GDM1 (cell line): ENCODE results near the gene PLEKHD1.
"Not testable (repeated sequence)": the region's sequence is repeated elsewhere in the genome, so short reads cannot be mapped to it uniquely, and the experiment has no call there.

Experiments used
- DNase-seq: peaks from one replicate; lab custom pipeline; 2025; lab: John Stamatoyannopoulos, UW

PLEKHD1 gene

DNA sequence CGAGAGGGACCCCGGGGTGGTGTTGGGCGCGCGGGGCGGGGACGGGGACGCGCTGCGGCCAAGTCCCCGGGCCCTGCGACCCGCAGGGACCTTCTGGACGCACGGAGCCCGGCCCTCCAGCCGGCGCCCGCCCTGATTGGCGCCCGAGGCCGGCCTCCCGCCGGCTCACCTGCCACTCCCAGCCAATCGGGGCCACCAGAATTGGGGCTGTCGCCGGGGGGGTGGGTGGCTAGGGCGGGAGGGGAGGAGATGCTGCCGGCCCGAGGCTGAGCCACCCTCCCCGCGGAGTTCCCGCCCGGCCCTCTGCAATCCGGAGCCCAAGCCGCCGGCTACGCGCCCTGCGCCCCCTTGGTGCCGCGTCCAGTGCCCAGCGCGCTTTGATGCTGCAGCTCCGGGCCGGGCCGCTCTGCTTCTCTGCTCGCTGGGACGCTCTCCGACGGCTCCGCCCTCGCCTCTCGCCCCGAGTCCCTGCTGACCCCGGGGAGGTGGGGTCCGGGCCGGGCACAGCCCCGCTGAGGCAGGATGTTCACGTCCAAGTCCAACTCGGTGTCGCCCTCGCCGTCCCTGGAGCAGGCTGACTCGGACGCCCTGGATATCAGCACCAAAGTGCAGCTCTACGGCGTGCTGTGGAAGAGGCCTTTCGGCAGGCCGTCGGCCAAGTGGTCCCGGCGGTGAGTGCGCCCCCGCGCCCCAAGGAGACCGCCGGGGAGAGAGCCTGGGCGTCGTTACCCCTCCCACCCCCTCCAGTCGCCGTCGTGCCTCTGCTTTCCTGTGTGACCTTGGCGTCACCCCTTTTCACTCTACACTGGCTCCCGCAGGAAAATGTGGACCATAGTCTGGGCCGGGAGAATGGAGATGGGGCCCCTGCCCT lies at the start of gene PLEKHD1:
TSS of gene PLEKHD1 (plus strand) at position 285 of the 871 bp plus-strand sequence. CDS start at position 523, 238 bp downstream.
- no peak for DNase-seq

- no peak for DNase-seq
These were observed 44.8 kb upstream of the PLEKHD1 start for GRCh38 chr14:69439521-69440270.

- no peak for DNase-seq
These were observed 42.6 kb upstream of the PLEKHD1 start for GRCh38 chr14:69441948-69442347.

- no peak for DNase-seq
These were observed 41.2 kb upstream of the PLEKHD1 start for GRCh38 chr14:69443296-69443805.

DNA sequence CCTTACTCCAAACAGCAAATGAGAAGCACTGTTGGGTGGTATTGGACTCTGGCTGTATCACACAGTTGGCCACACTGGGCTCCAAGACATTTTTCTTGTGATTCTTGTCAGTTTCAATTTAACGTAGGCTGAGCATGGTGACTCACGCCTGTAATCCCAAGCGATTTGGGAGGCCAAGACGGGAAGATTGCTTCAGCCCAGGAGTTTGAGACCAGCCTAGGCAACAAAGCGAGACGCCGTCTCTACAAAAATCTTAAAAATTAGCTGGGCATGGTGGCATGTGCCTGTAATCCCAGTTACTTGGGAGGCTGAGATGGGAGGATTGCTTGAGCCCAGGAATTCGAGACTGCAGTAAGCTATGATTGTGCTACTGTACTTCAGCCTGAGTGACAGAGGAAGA lies 35.3 kb upstream of the PLEKHD1 start:
- no peak for DNase-seq

DNA sequence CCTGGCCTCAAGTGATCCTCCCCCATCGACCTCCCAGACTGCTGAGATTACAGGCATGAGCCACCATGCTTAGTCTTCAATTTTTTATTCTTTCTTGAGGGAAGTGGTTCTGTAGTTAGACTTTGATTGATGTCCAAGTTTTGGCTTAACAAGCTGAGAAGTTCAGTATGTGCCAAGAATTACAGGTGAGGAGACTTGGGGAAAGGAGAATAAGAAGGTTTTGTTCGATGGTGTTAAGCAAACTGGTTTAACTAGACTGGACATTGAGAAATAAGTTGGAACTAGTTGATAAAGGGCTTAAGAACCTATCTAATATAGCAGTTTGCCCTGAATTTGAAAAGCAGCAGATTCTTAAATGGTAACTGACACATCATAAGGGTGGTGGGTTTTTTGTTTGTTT lies 32.6 kb upstream of the PLEKHD1 start:
- DNase-seq = no peak

- no peak for DNase-seq
These were observed 26.2 kb upstream of the PLEKHD1 start for GRCh38 chr14:69458350-69458749.

- DNase-seq = no peak
These were observed 25.4 kb upstream of the PLEKHD1 start for GRCh38 chr14:69459122-69459521.

- peak; percentile 38 for DNase-seq
These were observed 24.3 kb upstream of the PLEKHD1 start for GRCh38 chr14:69460093-69460701.

- DNase-seq = no peak
These were observed 20.1 kb upstream of the PLEKHD1 start for GRCh38 chr14:69464379-69464778.

DNA sequence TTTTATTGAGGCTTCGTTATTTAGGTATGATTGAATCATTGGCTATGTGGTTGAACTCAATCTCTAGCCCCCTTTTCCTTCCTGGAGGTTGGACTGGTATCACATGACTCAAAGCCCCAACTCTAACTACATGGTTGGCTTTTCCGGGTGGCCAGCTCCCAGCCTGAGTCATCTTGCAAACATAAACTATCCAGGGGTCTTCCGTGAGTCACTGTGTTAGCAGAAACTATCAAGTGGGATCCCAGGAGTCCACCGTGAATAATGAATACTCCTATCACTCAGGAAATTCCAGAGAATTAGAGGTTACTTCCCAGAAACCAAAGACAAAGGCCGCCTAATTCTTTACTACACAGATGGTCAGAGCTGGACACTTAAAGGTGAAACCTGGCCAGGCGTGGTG lies 19.7 kb upstream of the PLEKHD1 start:
- DNase-seq = no peak

DNA sequence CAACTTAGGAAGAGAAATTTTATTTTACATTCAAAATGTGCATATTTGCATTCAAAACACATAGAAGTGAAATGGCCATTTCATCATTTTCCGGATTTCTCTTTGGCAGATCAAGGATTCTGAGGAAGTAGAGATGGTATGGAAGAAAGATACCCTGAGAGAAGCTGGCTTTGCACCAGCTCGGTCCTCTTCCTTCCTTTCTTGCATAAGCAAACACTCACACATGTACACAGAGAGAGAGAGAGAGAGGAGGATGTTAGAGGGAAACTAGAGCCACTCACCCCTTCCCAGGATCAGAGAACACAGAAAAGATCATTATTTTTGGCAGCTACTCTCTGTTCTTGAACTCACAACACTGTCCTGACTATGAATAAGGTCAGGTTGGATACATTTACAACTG lies 15.6 kb upstream of the PLEKHD1 start:
- no peak for DNase-seq

DNA sequence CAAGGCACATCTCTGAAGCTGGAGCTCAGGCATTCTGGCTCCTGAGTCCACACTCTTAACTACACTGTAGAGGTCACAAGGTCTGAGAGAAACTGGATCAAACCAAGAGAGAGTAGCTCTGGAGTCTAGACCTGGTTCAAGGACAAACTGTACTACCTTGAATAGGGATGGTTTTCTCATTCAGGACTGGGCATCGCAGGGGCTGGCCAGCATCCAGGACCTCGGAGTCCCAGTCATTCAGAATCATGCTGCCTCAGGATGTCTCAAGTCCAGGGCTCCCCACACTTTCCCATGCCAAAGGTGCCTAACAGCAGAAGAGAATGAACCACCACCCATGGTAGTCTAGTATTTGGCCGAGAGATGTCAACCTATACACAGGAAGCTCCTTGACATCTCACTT lies 13.1 kb upstream of the PLEKHD1 start:
- no peak for DNase-seq

- DNase-seq = no peak
These were observed 12.6 kb upstream of the PLEKHD1 start for GRCh38 chr14:69471916-69472315.

GRCh38 chr14:69473260-69473659 lies 11.3 kb upstream of the PLEKHD1 start:
- DNase-seq = no peak

- DNase-seq = no peak
These were observed 10.6 kb upstream of the PLEKHD1 start for GRCh38 chr14:69473946-69474345.

GRCh38 chr14:69475194-69475818 lies 9.2 kb upstream of the PLEKHD1 start:
- peak; percentile 6 for DNase-seq

DNA sequence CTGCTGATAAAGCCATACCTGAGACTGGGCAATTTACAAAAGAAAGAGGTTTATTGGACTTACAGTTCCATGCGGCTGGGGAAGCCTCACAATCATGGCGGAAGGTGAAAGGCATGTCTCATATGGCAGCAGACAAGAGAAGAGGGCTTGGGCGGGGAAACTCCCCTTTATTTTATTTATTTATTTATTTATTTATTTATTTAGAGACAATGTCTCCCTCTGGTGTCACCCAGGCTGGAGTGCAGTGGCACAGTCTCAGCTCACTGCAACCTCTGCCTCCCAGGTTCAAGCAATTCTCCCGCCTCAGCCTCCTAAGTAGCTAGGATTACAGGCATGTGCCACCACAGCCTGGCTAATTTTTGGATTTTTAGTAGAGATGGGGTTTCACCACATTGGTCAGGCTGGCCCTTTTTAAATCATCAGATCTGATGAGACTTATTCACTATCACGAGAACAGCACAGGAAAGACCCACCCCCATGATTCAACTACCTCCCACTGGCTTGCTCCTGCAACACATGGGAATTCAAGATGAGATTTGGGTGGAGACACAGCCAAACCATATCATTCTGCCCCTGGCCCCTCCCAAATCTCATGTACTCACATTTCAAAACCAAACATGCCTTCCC lies 7.6 kb upstream of the PLEKHD1 start:
- DNase-seq = not testable (repeated sequence)

- not testable (repeated sequence) for DNase-seq
These were observed 6.5 kb upstream of the PLEKHD1 start for GRCh38 chr14:69478055-69478454.

DNA sequence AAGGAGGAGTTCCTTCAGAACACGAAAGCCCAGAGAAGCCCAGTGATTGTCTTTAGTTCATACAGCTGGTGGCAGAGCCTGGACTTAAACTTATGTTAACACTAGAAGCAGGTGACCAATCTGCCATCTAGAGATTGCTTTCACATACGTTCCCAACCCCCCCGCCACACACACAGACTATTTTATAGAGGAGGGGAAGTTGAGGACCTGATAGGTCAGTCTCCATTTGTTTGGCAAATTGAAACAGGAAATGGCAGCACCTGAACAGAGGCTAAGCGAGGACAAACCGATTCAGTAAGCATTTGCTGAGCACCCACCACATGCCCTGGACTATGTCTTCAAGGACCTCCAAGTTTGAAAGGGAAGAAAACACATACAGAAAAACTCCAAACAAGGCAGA lies 4.8 kb upstream of the PLEKHD1 start:
- no peak for DNase-seq

- no peak for DNase-seq
These were observed 4.4 kb upstream of the PLEKHD1 start for GRCh38 chr14:69480136-69480535.
